Left kidney (tissue), 2 donors: ENCODE results near the gene UNC5B. TPM values are rescaled to one million over a fixed set of nuclear protein-coding genes. Genes with fewer than 3 reads are reported as not detected.

Experiments used
- DNase-seq: peaks from one replicate; pipeline ENCODE4 v3.0.0-alpha.2; 2013
- polyA plus RNA-seq: library from polyadenylated mRNA; unstranded; fragments of 120-200 nt; gene quantifications from one replicate; pipeline ENCODE4 v1.2.1, GENCODE V29; 2013; ENCODE audit not compliant: insufficient read length

Gene UNC5B
- polyA plus RNA-seq, 1 donor: 45.4 TPM

DNA sequence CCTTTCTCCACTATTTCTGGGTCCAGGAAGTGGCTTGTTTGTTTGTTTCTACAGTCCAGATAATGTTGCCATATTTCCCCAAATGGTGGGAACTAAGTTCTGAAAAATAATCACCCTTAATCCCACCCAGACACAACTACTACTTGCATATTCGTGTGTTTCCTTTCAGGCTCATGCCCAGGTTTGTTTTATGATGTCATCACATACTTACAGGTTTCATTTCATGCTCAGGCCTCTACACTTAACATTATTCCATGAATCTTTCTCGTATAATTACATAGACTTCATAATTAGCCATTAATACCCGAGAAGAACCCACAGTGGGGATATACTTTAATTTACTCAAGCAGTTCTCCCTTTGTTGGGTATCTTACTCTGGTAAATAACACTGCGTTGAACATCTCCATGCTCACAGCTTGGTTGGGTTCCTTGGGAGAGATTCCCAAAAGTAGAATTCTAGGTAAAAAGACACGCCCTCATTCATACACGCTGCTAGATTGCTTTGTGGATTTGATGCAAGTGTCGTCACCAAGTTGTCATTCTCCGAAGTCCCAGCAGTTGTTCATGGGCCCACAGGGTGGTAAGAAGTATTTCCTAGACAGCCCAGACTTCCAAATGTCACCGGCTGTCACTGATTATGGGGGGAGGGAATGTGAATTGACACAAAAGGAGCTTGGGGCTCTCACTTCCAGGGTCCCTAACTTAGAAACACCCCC, 42.6 kb downstream of the UNC5B start:
- DNase-seq: no peak

DNA sequence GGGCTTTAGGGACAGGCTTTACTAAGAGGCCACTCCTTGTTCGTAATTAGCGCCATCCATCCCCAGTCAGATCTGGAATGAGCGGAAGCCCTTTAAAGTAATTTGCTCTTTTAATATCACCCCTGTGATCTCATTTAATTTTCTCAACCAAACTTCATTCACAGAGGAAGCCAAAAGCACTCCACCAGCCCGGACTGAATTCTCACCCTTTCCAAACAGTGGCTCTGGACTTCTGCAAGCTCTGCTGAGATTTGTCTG, 43.1 kb downstream of the UNC5B start:
- DNase-seq: no peak

DNA sequence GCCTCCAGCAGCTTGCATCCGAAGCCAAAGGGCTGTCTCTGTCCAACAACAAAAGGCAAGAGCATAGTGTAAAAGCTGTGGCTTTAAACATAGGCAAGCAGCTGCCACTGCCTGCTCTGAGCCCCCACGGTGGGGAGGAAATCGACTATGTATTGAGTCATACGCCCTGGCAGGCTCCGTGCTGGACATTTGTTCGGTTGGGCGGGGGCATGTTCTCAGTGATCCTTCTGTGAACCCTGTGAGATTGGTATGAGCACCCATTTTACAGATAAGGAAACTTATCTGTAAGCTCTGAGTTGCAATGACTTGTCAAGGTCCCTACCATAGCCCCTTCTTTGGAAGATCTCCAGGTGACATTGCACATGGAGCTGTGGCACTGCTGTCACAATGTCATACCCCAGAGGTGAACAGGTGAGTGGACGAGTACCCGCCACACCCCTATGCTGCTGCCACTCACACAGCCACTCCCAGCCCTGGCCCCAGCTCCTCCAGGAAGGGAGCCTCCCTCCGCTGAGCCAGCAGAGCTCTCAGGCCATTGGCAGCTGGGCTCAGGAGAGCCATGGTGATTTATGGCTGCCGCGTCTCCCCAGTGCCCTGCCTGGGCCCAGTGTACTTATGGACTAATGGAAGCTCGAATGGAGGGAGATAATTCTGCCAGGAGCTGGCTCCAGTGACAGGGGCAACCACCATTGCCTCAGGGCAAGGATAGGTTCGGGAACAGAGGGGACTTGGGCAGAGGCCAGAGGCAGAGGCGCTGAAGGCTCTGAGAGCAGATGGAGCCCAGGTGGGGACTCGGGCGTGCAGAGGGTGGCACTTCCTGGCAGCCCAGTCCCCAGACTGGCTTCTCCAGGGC, 43.7 kb downstream of the UNC5B start:
- no peak for DNase-seq

DNA sequence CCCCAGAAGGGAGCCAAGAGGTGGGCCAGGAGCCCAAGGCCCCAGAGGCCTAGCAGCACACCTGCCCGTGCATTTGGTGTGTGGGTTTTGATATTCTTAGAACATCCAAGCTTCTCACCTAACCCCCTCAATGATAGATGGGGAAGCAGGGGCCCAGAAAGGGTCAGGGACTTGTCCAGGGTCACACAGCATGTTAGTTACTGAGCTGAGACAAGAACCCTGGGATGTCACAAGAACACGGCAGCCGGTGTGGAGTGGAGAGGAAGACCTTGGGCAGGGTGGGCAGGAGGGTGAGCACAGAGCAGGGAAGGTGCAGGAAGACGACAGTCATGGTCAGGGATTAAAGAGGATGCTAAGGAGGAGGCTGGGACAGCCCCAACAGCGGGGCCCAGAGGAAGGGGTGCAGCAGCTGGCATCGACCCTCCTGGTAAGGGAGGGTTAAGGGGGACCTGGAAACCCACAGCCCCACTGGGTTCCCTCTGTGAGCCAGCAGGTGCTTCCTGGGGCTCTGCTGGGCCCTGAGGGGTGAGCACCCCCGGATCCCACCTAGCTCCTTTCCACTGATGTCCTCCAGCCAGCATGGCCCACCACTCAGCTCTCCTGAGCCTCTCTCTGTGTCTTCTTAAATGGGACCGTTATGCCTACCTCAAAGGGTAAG, 44.4 kb downstream of the UNC5B start:
- DNase-seq: no peak

DNA sequence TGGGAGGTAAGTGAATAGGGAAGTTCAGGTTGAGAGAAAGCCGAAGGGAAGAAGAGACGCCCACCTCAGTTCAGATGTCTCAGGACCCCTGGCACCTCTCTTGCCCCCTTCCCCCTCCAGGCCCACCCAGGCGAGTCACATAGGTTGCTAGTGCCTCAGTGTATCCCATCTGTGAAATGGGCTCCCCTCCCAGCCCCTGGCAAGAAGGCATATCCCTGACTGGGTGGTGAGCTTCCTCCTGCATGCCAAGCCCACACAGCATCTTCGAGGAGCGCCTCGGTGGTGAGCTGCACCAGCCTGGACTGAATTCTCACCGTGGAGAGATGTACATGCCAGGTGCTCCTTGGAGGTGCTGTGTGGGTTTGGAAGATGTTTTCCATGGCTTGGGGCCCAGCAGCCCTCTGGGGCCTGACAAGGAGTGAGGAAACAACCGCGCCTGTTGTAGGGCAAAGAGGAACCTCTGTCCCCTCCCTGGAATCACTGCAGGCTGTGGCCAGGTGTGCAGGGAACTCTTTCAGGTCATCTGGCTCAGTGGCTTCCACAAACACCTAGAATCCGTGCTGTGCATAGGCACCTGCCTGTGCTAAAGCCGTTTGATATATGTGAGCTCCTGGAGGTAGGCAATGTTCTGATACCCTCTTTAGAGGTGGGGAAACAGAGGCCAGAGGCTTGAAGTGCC, 45.1 kb downstream of the UNC5B start:
- no peak for DNase-seq

DNA sequence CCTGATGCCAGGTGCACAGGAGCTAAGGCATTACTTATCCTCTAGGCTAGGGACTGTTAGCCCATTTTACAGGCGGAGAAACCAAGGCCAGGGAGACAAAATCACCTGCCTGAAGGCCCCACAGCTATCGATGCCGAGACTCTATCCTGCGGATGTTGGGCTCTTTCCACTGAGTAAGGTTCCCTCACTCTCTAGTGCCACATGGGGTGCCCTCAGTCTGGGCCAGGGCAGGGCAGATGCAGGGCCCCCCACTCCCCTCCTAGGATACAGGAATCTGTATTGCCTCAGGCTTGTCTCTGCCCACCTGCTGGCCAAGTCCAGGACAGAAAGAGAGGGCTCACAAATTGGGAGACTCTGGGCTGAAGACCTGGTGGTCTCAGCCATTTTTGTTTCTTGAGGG, 45.7 kb downstream of the UNC5B start:
- no peak for DNase-seq

DNA sequence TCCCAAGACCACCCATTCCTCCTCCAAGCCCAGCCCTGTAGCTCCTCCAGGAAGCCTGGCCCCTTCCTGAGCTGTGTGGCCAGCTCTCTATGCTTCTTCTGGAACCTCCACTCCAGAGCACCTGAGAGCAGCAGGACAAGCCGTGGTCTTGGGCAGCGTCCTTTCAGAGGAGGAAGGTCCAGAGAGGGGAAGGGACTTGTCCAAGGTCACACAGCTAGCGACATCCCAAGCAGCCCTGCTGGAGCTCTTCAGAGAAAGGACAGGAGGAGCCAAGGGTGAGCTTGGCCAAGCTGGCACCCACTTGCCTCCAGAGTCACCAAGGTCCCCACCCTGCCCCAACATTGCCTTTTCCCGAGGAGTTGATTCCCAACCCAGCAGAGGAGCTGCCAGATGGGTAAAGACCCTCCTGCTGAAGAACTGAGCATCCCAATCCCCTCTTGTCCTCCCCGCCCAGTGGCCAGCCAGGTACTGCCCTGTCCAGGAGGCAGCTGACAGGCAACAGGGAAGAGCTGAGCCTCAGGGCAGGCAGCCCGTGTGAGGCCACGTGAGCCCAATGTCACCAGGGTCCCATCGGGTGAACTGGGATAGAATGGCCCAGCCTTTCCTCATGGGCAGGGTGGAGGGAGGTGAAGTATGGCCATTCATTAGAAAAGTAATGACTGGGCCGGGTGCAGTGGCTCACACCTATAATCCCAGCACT, 46.2 kb downstream of the UNC5B start:
- no peak for DNase-seq

DNA sequence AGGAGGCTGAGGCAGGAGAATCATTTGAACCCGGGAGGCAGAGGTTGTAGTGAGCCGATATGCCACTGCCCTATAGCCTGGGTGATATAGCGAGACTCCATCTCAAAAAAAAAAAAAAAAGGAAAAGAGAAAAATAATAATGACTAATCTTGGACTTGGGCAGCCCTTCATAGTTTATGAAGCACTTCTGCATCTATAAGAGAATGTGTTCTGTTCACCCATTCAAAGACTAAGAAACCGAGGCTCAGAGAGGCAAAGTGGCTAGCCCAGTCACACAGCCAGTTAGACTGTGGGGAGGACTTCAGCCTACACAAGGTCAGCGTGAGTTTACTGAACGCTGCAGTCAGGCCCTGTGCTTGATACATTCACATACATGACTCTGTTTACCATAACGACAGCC, 46.9 kb downstream of the UNC5B start:
- no peak for DNase-seq

DNA sequence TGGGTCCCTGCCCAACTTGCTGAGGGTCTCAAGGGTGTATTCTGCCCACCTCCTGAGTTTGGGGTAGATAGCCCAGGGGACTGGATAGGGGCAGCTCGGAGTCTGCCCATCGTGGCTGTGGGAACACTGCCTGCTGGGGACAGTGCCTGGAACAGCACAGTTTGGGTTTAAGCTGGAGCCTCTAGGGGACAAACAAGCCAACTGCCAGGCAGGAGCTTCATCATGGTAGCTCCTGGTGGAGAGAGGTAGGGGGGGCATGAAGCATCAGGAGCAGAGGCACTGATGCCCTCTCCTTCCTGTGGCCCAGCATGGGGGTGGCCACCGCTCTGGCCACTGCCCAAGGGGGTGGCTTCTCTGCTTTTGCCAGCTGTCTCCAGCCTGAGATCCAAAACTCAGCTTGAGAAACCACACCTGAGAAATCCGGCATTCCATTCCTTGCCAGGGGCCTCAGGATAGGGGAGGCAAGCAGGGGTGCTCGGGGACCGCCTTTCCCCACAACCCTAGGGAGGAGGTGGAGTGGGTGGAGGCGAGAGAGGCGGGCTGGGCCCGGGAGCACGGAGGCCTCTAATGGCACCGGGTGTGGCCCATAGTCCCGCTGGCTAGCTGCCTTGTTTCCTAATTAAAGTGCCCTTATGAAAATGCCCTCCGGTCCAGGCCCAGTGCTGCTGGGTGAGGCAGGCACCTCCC, 47.6 kb downstream of the UNC5B start:
- DNase-seq: no peak

DNA sequence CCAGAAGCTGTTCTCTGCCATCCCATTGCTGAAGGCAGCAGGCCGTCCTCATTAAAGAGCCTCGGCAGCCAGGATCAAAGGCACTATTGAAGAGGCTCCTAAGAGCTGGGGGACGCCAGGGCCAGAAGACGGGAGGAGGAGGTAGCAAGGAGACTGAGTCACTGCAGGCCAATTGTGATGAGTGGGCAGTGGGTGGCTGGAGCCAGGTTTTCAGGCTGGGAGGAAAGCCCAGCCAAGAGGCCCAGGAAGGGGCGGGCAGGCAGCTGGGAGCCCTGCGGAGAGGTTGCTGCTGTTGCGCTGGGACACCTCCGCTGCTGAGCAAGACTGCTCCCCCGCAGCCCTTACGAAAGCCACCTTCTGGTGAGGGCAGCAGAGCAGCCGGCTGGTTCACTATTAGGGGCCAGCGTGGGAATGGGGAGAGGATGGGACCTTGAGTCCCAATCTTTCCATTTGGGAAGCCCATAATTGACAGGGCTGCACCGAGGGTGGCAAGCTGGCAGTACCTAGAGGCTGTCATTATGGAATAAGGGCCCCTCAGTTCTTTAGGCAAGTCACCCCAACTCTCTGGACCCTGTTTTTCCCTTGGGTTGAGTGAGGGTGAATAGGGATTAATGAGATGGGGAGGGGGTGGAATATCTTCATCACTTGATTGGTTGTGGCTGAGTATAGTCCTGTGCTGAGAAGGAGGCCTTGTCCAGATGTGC, 48.4 kb downstream of the UNC5B start:
- no peak for DNase-seq

DNA sequence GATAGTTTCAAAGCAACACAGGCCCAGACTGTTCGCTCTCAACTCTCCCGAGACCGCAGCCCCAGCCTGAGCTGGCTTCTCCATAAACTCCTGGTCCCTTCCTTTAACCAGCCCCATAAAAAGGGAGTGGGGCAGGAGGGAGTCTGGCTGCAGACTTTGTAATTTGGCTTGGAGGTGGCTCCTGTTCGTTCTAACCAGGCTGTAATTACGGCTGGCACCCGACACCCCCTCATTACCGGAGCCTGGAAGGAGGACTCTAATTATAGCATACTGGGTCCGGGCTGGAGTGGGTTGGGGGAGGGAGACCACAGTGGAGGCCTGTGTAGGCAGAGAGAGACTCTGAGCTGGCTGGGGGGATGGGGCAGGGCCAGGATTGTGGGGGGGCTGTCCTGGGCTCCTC, 49.7 kb downstream of the UNC5B start:
- DNase-seq: no peak

DNA sequence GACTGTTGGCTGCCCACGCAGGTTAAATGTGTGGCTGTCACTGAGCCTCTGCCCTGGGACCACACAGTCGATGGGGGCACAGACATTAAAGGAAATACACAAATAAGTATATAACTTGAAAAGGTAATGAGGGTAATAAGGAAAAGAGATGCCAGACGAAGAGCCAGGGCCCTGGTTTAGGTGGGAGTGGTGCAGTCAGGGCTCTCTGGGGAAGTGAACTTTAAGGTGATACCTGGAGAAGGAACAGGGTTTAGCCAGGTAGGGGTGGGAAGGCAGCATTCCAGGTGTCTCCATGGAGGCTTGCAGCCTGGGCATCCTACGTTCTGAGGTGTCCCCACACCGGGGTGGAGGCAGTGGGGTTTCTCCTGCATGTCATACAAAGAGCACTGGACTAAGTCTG, 50.4 kb downstream of the UNC5B start:
- no peak for DNase-seq

DNA sequence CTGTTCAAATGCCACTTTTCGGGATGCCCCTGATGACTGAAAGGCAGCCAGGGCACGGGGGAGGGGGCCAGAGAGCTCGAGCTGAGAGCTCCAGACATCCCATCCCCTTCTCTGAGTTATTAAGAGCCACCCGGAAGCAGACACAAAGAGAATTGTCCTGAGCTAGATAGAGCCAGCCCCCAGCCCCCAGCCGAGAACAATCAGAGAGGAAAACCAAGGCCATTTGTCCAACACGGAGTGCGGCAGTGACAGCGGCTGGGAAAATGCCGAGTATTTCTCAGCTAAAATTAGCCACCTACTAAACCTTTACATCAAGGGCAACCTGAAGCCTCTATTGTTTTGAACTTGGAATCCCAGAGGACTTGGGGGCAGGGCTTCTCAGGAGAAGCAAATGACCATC, 51.0 kb downstream of the UNC5B start:
- DNase-seq: no peak

DNA sequence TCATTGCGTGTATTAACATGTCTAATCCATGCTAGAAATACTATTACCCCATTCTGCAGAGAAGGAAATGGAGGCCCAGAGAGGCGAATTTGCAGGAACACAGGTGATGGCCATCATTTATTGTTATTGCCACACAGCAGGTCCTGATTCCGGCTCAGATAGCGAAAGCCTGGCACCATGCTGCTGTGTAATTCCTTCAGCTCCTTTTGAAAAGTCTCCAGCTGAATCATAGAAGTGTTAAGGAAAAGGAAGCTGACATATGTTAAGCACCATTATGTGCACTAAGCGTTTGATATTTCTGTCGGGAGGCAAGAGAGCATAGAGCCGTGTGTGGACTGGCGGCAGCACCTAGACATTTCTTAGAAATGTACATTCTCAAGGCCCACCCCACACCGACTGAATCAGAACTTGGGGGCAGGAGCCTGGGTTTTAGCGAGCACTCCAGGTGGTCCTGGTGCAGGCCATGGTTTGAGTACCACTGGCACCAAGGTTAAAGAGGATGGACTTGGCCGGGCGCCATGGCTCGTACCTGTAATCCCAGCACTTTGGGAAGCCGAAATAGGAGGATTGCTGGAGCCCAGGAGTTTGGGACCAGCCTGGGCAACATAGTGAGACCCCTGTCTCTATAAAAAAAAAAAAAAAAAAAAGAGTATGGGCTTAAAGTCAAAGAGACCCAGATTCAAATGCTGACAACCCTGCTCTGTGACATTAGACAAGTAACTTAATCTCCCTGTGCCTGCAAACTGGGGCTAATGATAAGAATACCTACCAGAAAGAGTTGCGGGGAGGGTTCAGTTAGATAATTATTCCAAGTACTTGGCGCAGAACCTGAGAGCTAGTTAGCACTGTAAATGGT, 52.2 kb downstream of the UNC5B start:
- DNase-seq: no peak

DNA sequence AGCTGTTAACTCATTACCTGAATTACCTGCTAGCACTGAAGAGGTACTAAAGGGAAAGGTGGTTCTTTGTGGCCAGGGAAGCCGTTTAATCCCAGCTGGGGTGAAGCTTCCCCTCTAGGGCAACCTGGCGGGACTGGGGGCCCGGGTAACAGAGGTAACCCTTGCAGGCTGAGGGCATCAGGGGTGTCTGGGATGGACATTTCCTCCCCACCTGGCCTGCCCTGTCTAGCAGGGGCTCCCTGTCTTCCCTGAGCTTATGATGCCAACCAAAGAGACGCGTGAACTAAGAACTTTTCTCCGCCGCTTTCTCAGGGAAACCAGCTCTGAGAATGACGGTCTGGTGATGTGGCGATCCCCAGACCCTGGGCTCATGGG, 52.8 kb downstream of the UNC5B start:
- DNase-seq: no peak

DNA sequence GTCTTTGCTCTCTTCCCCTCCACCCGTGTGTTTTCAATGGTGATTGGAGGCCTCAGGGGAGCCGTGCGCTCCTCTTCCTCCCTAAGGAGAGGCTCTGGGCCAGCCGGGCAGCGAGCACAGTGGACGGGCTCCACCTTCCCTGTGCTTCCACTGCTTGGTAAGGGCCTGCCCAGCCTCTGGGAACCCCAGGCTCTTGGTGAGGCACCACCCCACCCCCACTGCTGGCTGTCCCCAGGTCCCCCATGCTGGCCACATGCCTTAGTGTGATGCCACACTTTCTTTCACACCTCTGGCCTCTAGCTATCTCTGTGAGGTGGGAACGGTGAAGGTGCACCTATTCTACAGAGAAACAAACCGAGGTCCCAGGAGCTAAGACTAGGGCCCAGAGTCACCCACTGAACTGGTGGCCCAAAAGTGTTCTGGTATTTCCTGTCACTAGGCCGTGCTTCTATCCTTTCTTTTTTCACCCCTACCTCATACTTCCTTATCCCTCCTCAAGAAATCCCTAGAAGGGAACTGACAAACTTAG, 53.3 kb downstream of the UNC5B start:
- DNase-seq: no peak

DNA sequence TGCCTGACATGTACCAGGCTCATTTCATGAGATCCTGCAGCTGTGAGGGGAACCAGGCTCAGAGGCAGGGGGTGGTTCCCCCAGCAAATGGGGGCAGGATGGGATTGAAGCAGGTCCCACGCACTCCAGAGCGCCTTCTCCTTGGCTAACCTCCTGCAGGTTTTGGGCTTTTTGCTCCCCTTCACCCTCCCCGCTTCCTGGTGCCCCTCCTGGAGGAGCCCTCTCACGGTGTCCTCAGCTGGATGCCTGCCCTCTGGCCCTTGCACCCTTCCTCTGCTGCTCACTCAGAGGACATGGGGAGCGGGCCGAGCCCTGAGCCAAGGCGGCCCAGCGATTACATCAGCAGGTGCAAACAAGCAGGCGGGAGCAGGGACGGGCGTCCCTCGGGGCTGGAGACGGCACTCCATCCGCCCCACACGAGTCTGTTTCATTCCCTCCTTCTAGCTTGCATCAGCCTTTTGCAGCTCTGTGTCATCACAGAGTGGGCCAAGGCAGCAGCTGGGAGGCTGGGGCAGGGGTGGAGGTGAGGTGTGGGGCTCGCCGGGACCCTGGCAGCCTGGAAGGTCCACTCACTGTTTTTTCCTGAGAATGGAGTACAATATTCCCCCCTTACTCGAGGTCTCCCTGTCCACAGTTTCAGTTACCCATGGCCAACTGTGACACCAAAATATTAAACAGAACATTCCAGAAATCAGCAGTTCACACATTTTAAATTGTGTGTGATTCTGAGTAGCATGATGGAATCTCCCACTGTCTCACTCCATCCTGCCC, 54.0 kb downstream of the UNC5B start:
- DNase-seq: no peak

DNA sequence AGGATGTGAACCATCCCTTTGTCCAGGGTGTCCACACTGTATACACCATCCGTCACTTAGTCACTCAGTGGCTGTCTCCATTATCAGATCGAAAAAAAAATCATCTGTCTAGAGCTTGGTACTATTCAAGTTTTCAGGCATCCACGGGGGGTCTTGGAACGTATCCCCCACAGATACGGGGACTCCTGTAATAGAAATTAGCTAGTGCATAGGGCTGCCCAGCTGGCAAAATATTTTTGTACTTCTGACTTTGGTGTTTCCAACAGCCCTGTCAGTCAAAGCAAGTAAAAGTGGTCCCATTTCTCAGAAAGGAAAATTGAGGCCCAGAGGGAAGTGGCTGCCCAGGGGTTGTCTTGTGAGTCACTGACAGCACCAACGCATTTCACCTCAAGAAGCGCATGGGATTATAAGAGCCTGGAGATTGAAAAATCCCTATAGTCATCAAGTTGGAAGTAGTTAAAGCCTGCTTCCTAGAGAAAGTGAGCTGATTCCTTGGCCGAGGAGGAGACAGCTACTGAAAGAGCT, 54.6 kb downstream of the UNC5B start:
- DNase-seq: no peak
